Endothelial cell of umbilical vein (primary cell): Measurements from ENCODE around the gene GRM8.

Experiments used
- CTCF ChIP-seq, 2 donors: IDR thresholded peaks; 1 replicate in 1 of 2; 2 replicates in 1 of 2; pipeline ENCODE4 v1.5.1; 2011; ENCODE audit warnings: low read length in 2 of 2, mild to moderate bottlenecking in 2 of 2, moderate library complexity in 2 of 2, control low read depth in 1 of 2, inconsistent platforms in 1 of 2, low read depth in 1 of 2; ENCODE audit not compliant: insufficient read depth in 1 of 2; ENCODE audit errors: extremely low read depth in 1 of 2
- GATA2 ChIP-seq: IDR thresholded peaks from 2 replicates; pipeline ENCODE4 v1.7.0; 2011; ENCODE audit warnings: low read depth, mild to moderate bottlenecking, moderate library complexity, mixed read lengths, low read length; ENCODE audit not compliant: insufficient read length, insufficient read depth
- MAX ChIP-seq: IDR thresholded peaks from 2 replicates; pipeline ENCODE4 v1.6.1; 2011; ENCODE audit not compliant: insufficient read depth, insufficient read length
- POLR2AphosphoS5 ChIP-seq: IDR thresholded peaks from 2 replicates; pipeline ENCODE4 v1.6.1; 2012; ENCODE audit warnings: low read depth, mild to moderate bottlenecking, control low read depth, low read length, moderate library complexity; ENCODE audit not compliant: insufficient read depth

DNA sequence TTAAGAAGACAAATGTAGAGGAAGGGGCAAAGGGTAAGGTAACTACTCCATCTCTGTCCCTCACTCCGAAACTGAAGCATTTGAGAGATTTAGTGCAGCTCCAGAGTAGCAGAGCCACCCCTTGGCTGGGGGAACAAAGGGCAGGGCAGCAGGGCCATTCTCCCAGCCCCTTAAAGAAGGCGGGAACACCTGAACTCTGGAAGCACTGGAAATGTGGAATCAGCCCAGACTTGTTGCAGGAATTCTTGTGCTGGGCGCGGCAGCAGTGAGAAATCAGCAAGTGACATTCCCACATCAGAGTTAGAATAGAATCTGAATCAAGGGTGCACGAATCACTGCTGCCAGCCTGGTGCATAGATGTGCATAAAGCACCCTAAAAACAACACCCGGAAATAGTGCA, 34.4 kb upstream of the GRM8 start:
- no peak for TF ChIP-seq CTCF (IDR thresholded peaks at IDR 0.05; ENCODE audit: extremely low read depth in 1 of 2, insufficient read depth in 1 of 2, low read depth in 1 of 2, low read length in 2 of 2)
- no peak for TF ChIP-seq MAX
- TF ChIP-seq POLR2AphosphoS5: no peak
- no peak for TF ChIP-seq GATA2
